ENCODE measurements around the gene TMC7. TPM values are rescaled to one million over a fixed set of nuclear protein-coding genes. Genes with fewer than 3 reads are reported as not detected.

TMC7 gene
- total and polyA plus RNA-seq, 2 experiments from 2014 or later = 1.7 to 2.4 TPM

GRCh38 chr16:19077879-19078278 is 94.1 kb downstream of the TMC7 start (continued):
- TF ChIP-seq ZNF462 (CRISPR knock-in tag; IDR thresholded peaks at IDR 0.05) (no peak), POLR2AphosphoS5 (IDR thresholded peaks at IDR 0.05; ENCODE audit: low read depth) (no peak)

- H3K4me1 ChIP-seq (ENCODE audit: insufficient read depth) = no peaks in the 10 kb centered on the region
- no peak for ATAC-seq
- Mint-ChIP-seq H3K4me1 (no peaks in the 10 kb centered on the region), H3K9me3 (peaks cover 8% of the 10 kb centered on the region; the same call in 2 of the 3 replicates), H3K27ac (no peak overlapping the region), H3K4me3 (no peak overlapping the region), H3K27me3 (ENCODE audit: insufficient read depth, low read depth, poor library complexity) (peaks cover 7% of the 10 kb centered on the region), H3K36me3 (ENCODE audit: low read depth) (peaks cover 41% of the 10 kb centered on the region)
- no peak overlapping the region for H2AFZ ChIP-seq
- H3K79me2 ChIP-seq (replicated peaks; ENCODE audit: insufficient read depth) = no peaks in the 10 kb centered on the region
- H3F3A ChIP-seq (replicated peaks; ENCODE audit: low read depth) = no peaks in the 10 kb centered on the region
- no peak overlapping the region for H3K4me2 ChIP-seq
- peaks cover 18% of the 10 kb centered on the region for H3K27me3 ChIP-seq (ENCODE audit: insufficient read depth)
- H4K20me1 ChIP-seq (replicated peaks; ENCODE audit: insufficient read depth) = no peaks in the 10 kb centered on the region
- H3K27ac ChIP-seq (ENCODE audit: low read depth) = no peak overlapping the region
- 0 out of 2 replicates have a peak, but pooled peaks cover under 1% of the 10 kb centered on the region for H3K36me3 ChIP-seq (ENCODE audit: insufficient read depth)
- H3K4me3 ChIP-seq = no peak overlapping the region
- H3K9me2 ChIP-seq (ENCODE audit: insufficient read depth) = no peaks in the 10 kb centered on the region; the same call in 1 of the 2 replicates
- DNase-seq (ENCODE audit: low spot score) = no peak
- TF ChIP-seq CREB1 (CRISPR knock-in tag; IDR thresholded peaks at IDR 0.05; ENCODE audit: low read depth) (no peak), REST (IDR thresholded peaks at IDR 0.05; ENCODE audit: unreplicated experiment) (no peak), EZH2 (IDR thresholded peaks at IDR 0.05; ENCODE audit: low read depth, unreplicated experiment) (no peak), NANOG (IDR thresholded peaks at IDR 0.05; ENCODE audit: borderline replicate concordance) (no peak), ZNF114 (CRISPR knock-in tag; IDR thresholded peaks at IDR 0.05) (no peak)
Observed at GRCh38 chr16:19083670-19084069, 99.9 kb downstream of the TMC7 start.

All from GM23338 (cell line).